ENCODE data around the gene FAM107B. TPM values are rescaled to one million over a fixed set of nuclear protein-coding genes. Genes with fewer than 3 reads are reported as not detected.
A peak's percentile ranks its signal among the peaks of the same experiment; 100 is the strongest.
"Not testable (repeated sequence)": the region's sequence is repeated elsewhere in the genome, so short reads cannot be mapped to it uniquely, and the experiment has no call there.

The FAM107B gene
- total and polyA plus RNA-seq, 2 experiments from 2014 or later, result 11.0 to 17.6 TPM

DNA sequence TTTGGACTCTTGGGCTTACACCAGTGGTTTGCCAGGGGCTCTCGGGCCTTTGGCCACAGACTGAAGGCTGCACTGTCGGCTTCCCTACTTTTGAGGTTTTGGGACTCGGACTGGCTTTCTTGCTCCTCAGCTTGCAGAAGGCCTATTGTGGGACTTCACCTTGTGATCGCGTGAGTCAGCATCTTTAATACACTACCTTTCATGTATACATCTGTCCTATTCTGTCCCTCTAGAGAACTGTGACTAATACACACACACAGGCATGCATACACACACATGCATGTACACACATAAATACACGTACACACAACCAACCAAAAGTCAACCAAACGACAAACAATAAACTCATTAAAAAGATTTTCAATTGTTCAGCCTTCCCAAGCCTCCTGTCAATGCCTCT is 86.5 kb downstream of the FAM107B start:
- not testable (repeated sequence) for H3K27me3 ChIP-seq (ENCODE audit: insufficient read depth); H4K20me1 ChIP-seq (replicated peaks; ENCODE audit: insufficient read depth); H3K27me3 Mint-ChIP-seq (ENCODE audit: insufficient read depth, low read depth, poor library complexity); ATAC-seq; H3K4me3 ChIP-seq; DNase-seq (ENCODE audit: low spot score); H3K9me2 ChIP-seq (ENCODE audit: insufficient read depth); H3K36me3 Mint-ChIP-seq (ENCODE audit: low read depth); H3K4me3 Mint-ChIP-seq; H3K4me1 Mint-ChIP-seq; H3K4me1 ChIP-seq (ENCODE audit: insufficient read depth); H3K27ac Mint-ChIP-seq; H2AFZ ChIP-seq; H3K9me3 Mint-ChIP-seq; H3K27ac ChIP-seq (ENCODE audit: low read depth); H3F3A ChIP-seq (replicated peaks; ENCODE audit: low read depth); H3K79me2 ChIP-seq (replicated peaks; ENCODE audit: insufficient read depth); H3K36me3 ChIP-seq (ENCODE audit: insufficient read depth); H3K4me2 ChIP-seq

DNA sequence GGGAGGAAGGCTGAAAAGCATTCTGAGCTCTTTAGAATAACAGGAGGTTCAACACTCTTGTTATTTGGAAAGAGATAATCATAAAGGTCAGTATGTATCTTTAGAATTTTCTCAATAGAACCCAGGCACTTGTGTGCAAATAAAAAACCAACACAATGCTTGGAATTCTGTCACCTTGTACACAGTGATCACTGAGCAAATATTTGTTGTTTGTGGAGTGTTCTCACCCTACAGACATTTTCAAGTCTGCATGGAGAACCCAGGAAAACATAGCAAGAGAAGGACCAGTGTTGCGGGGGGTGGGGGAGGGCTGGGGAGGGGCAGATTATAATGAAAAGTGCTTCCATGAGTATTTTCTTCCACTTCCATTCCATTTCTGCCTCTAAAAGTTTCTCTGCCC is 87.4 kb downstream of the FAM107B start:
- Histone ChIP-seq H3K36me3 (ENCODE audit: insufficient read depth) (no peaks in the 10 kb centered on the region), H3K9me2 (ENCODE audit: insufficient read depth) (no peaks in the 10 kb centered on the region), H3K27me3 (ENCODE audit: insufficient read depth) (no peaks in the 10 kb centered on the region), H3K27ac (ENCODE audit: low read depth) (no peak overlapping the region), H2AFZ (peak overlapping the region; percentile 69; the same call in 1 of the 2 replicates), H3F3A (replicated peaks; ENCODE audit: low read depth) (no peaks in the 10 kb centered on the region), H3K4me1 (ENCODE audit: insufficient read depth) (no peaks in the 10 kb centered on the region), H3K4me2 (no peak overlapping the region), H4K20me1 (replicated peaks; ENCODE audit: insufficient read depth) (no peaks in the 10 kb centered on the region), H3K4me3 (no peak overlapping the region), H3K79me2 (replicated peaks; ENCODE audit: insufficient read depth) (no peaks in the 10 kb centered on the region)
- Mint-ChIP-seq H3K9me3 (no peaks in the 10 kb centered on the region), H3K27me3 (ENCODE audit: insufficient read depth, low read depth, poor library complexity) (peaks cover 2% of the 10 kb centered on the region), H3K36me3 (ENCODE audit: low read depth) (no peaks in the 10 kb centered on the region), H3K4me3 (no peak overlapping the region), H3K4me1 (no peaks in the 10 kb centered on the region), H3K27ac (no peak overlapping the region)
- DNase-seq (ENCODE audit: low spot score) (no peak), ATAC-seq (no peak)
- TF ChIP-seq STAT1 (IDR thresholded peaks at IDR 0.05; ENCODE audit: unreplicated experiment) (no peak), EZH2phosphoT487 (IDR thresholded peaks at IDR 0.05; ENCODE audit: unreplicated experiment) (no peak), ZNF331 (CRISPR knock-in tag; IDR thresholded peaks at IDR 0.05; ENCODE audit: low read depth) (no peak), ZNF114 (CRISPR knock-in tag; IDR thresholded peaks at IDR 0.05) (no peak), EZH2 (IDR thresholded peaks at IDR 0.05; ENCODE audit: low read depth, unreplicated experiment) (no peak), JUNB (IDR thresholded peaks at IDR 0.05; ENCODE audit: unreplicated experiment) (no peak), NANOG (IDR thresholded peaks at IDR 0.05; ENCODE audit: borderline replicate concordance) (no peak)
- TF ChIP-seq, protein P1, sequence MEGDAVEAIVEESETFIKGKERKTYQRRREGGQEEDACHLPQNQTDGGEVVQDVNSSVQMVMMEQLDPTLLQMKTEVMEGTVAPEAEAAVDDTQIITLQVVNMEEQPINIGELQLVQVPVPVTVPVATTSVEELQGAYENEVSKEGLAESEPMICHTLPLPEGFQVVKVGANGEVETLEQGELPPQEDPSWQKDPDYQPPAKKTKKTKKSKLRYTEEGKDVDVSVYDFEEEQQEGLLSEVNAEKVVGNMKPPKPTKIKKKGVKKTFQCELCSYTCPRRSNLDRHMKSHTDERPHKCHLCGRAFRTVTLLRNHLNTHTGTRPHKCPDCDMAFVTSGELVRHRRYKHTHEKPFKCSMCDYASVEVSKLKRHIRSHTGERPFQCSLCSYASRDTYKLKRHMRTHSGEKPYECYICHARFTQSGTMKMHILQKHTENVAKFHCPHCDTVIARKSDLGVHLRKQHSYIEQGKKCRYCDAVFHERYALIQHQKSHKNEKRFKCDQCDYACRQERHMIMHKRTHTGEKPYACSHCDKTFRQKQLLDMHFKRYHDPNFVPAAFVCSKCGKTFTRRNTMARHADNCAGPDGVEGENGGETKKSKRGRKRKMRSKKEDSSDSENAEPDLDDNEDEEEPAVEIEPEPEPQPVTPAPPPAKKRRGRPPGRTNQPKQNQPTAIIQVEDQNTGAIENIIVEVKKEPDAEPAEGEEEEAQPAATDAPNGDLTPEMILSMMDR (conservative IDR thresholded peaks at IDR 0.05; ENCODE audit: low read depth in 2 of 2), result no peak
- TF ChIP-seq, protein P2, sequence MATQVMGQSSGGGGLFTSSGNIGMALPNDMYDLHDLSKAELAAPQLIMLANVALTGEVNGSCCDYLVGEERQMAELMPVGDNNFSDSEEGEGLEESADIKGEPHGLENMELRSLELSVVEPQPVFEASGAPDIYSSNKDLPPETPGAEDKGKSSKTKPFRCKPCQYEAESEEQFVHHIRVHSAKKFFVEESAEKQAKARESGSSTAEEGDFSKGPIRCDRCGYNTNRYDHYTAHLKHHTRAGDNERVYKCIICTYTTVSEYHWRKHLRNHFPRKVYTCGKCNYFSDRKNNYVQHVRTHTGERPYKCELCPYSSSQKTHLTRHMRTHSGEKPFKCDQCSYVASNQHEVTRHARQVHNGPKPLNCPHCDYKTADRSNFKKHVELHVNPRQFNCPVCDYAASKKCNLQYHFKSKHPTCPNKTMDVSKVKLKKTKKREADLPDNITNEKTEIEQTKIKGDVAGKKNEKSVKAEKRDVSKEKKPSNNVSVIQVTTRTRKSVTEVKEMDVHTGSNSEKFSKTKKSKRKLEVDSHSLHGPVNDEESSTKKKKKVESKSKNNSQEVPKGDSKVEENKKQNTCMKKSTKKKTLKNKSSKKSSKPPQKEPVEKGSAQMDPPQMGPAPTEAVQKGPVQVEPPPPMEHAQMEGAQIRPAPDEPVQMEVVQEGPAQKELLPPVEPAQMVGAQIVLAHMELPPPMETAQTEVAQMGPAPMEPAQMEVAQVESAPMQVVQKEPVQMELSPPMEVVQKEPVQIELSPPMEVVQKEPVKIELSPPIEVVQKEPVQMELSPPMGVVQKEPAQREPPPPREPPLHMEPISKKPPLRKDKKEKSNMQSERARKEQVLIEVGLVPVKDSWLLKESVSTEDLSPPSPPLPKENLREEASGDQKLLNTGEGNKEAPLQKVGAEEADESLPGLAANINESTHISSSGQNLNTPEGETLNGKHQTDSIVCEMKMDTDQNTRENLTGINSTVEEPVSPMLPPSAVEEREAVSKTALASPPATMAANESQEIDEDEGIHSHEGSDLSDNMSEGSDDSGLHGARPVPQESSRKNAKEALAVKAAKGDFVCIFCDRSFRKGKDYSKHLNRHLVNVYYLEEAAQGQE (IDR thresholded peaks at IDR 0.05; ENCODE audit: unreplicated experiment), result no peak
- TF ChIP-seq, protein P3, sequence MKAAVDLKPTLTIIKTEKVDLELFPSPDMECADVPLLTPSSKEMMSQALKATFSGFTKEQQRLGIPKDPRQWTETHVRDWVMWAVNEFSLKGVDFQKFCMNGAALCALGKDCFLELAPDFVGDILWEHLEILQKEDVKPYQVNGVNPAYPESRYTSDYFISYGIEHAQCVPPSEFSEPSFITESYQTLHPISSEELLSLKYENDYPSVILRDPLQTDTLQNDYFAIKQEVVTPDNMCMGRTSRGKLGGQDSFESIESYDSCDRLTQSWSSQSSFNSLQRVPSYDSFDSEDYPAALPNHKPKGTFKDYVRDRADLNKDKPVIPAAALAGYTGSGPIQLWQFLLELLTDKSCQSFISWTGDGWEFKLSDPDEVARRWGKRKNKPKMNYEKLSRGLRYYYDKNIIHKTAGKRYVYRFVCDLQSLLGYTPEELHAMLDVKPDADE (IDR thresholded peaks at IDR 0.05), result no peak

Measured in GM23338 (cell line).